SW480 (cell line): Measurements from ENCODE around the gene PTBP3.
"Not testable (repeated sequence)": the region's sequence is repeated elsewhere in the genome, so short reads cannot be mapped to it uniquely, and the experiment has no call there.

Experiments used
- DNase-seq: peaks from one replicate; pipeline ENCODE4 v3.0.0-alpha.2; 2016; ENCODE audit warnings: low spot score

Gene PTBP3

DNA sequence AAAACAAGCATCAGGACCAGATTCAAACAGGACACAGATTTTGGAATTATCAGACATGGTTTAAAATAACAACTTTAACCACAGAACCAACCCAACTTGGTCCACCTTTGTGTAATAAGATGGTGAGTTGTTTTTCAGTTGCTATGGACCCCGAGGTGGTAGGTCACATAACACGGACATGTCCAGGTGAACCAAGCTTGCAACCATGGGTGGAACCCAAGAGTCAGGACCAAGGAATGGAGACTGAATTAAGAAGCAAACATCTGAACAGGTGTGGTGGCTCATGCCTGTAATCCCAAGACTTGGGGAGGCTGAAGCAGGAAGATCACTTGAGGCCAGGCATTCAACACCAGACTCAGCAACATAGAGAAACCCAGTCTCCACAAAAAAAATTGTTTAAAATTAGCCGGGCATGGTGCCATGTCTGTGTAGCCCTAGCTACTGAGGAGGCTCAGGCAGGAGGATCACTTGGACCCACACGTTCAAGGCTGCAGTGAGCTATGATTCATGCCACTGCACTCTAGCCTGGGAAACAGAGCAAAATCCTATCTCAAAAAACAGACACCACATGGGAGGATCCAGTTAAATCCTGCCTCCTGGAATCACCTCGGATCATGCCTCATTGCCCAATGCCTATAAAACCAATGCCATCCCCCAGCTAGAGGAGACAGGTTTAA lies 10.6 kb downstream of the PTBP3 start:
- no peak for DNase-seq

DNA sequence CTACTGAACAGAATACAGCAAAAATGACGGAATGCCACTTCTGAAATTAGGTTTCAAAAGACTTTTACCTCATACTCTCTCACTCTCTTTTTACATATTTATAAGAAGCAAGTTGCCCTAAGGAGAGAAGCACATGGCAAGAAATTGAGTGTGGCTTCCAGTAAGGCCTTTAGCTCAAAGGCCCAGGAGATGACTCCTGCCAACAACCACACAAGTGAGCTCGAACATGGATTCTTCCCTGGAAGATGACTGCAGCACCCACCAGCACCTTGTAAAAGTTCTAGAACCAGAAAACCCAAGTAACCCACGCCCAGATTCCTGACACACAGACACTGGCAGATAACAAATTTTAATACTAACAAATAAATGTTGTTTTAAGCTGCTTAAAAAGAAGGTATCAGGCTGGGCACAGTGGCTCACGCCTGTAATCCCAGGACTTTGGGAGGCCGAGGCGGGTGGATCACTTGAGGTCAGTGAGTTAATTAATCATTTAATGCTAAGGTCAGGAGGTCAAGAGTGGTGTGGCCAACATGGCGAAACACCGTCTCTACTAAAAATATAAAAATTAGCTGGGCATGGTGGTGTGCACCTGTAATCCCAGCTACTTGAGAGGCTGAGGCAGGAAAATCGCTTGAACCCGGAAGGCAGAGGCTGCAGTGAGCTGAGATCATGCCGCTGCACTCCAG lies 17.0 kb downstream of the PTBP3 start:
- no peak for DNase-seq

DNA sequence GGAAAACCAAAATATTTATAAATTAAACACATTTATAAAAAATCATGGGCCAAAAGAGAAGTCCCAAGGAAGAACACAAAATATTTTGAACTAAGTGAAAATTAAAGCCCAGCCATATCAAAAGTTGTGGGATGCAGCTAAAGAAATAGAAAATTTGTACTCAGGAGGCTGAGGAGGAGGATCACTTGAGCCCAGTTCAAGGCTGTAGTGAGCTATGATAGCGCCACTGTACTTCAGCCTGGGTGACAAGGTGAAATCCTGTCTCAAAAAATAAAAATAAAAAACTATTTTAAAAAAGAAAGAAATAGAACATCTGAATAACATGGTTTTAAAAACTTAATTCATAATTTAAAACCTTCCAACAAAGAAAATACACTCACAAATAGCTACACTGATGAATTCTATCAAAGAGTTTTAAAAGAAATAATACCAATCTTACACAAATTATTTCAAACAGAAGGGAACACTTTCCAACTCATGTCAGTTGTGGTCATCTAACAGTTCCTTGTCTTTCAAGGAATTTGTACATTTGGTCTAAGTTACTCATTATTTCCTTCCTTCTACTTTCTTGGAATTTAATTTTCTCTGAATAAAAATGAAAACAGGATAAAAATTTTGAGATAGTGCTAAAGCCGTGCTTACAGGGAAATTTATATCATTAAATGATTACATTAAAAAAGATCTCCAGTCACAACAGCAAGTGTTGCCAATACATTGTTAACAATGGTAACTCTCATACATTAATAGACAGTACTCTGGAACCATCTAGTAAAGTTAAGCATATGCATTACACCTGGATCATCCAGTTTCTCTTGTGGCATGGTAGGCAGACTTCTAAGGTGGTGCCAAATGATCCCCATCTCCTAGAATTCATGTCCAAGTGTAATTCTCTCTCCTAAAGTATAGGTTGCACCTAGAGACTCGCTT lies 17.8 kb downstream of the PTBP3 start:
- no peak for DNase-seq

DNA sequence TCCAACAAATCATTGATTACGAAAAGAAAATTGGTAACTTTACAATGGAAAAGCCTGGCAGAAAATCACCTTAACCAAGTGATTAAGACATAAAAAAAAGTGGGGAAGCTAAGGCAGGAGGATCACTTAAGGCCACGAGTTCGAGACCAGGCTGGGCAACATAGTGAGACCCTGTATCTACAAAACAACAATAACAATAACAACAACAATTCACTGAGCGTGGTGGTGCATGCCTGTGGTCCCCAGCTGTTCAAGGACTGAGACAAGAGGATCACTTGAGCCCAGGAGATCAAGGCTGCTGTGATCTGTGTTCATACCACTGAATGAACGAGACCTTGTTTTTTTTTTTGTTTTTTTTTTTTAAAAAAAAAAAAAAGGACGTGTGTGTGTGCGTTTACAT lies 21.3 kb downstream of the PTBP3 start:
- no peak for DNase-seq

DNA sequence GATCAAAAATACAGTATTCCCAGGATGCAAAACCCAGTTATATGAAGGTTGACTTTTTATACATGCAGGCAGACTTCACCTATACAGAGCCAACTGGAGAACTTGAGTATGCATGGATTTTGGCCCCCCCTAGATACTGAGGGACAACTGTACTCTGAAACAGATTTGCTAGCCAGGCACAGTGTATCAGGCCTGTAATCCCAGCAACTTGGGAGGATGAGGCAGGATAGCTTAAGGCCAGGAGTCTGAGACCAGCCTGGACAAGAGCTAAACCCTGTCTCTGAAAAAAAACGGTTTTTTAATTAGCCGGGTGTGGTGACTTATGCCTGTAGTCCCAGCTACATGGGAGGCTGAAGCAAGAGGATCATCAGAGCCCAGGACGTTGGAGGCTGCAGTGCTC lies 21.9 kb downstream of the PTBP3 start:
- no peak for DNase-seq

DNA sequence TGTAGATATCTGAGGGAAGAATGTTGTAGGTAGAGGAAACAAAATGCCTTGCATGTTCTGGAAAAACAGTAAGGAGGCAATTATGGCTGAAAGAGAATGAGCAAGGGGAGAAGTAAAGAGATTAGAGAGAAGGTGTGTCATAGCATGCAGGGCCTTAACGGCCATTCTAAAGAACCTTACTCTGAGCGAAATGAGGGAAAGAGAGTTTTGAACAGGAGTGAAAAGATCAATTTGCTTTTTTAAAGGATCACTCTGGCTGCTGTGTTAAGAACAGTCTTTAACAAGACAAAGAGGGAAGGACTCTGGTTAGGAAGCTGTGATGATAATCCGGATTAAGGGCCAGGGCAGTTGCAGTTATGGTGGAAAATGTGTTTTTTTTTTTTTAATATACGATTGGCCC lies 22.6 kb downstream of the PTBP3 start:
- DNase-seq = no peak

- no peak for DNase-seq
Observed at GRCh38 chr9:112308588-112308987, 24.8 kb downstream of the PTBP3 start.

GRCh38 chr9:112301420-112301819 lies 32.0 kb downstream of the PTBP3 start:
- no peak for DNase-seq

GRCh38 chr9:112299514-112299913 lies 33.9 kb downstream of the PTBP3 start:
- no peak for DNase-seq

DNA sequence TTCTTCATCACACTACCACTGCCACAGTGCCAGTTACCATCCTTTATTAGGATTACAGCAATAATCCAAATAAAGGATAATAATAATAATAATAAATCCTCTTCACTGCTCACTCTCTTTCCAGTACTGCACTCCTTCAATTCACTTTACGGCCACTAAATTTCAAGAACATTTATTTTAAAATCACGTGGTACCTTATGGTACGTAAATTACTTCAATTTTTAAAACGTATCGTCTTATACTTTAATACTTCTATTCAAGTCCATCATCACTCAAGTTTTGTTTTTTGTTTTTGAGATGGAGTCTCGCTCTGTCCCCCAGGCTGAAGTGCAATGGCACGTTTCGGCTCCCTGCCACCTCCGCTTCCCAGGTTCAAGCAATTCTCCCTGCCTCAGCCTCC lies 36.5 kb downstream of the PTBP3 start:
- DNase-seq = no peak

- DNase-seq = no peak
Observed at GRCh38 chr9:112295174-112295573, 38.2 kb downstream of the PTBP3 start.

DNA sequence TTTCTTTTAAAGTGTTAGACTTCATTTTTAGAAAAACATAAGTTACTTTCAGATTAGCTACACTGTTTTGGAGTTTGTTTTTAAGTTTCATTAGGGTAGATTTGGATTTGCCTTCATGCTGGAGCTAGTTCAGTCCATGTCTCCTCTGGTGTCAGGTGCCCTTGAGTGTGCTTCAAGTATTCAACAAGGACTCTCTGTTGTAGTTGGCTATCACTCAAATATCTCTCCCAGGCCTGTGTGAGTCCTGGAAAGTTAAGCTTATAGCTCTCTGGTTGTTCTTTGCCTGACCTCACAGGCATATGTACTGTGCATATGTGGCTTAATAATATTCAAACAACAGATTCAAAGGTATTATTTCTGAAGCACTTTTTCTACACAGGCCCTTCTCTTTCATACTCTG lies 45.4 kb downstream of the PTBP3 start:
- DNase-seq = no peak

DNA sequence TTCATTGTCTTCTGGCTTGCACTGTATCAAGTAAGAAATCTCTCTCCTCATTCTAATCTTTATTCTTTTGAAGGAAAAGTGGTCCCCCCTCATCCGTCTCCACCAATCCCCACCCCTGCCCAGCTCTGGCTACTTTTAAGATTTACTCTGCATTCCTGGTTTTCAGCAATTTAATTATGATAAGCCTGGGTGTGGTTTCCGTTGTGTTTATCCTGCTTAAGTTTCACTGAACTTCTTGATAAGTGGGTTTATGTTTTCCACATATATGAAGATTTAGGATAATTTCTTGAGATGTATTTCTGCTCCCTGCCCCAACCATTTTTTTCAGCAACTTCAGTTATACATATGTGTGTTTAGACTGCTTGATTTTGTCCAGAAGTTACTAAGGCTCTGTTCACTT lies 46.5 kb downstream of the PTBP3 start:
- DNase-seq = no peak

- no peak for DNase-seq
Observed at GRCh38 chr9:112285056-112285455, 48.4 kb downstream of the PTBP3 start.

DNA sequence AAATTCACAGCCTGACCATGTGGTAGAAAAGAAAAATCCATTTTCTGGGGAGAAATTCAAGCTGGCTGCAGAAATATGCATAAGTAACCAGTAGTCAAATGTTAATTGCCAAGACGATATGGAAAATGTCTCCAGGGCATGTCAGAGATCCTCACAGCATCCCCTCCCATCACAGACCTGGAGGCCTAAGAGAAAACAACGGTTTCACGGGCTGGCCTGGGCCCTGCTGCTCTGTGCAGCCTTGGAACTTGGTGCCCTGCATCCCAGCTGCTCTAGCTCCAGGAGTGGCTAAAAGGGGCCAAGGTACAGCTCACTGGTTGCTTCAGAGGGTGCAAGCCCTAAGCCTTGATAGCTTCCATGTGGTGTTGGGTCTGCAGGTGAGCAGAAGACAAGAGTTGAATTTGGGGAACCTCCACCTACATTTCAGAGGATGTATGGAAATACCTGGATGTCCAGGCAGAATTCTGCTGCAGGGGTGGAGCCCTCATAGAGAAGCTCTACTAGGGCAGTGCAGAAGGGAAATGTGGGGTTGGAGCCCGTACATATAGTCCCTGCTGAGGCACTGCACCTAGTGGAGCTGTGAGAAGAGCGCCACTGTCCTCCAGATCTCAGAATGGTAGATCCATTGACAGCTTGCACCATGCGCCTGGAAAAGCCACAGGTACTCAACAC lies 49.7 kb downstream of the PTBP3 start:
- DNase-seq = no peak

DNA sequence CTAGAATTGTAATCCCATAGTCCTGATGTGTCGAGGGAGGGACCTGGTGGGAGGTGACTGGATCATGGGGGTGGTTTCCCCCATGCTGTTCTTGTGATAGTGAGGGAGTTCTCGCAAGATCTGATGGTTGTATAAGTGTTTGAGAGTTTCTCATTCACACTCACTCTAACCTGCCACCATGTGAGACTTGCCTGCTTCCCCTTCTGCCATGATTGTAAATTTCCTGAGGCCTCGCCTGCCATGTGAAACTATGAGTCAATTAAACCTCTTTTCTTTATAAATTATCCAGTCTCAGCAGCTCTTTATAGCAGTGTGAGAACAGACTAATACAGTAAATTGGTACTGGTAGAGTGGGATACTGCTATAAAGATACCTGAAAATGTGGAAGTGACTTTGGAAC lies 50.6 kb downstream of the PTBP3 start:
- DNase-seq = not testable (repeated sequence)

GRCh38 chr9:112280904-112281303 lies 52.5 kb downstream of the PTBP3 start:
- no peak for DNase-seq

DNA sequence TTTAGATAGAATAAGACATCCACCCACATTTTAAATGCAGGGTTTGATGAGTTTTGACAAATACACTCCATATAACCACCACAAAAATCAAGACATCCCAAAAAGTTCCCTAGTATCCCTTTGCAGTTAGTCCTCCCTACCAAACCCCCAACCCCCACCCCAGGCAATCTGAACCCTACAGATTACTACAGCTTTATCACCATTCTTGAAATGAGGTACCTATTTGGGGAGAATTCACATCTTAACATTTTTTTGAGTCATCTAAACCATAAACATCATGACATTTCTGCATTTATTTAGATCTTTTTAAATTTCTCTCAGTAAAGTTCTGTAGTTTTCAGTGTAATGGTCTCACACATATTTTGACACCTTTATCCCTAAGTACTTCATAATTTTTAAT lies 53.9 kb downstream of the PTBP3 start:
- no peak for DNase-seq

DNA sequence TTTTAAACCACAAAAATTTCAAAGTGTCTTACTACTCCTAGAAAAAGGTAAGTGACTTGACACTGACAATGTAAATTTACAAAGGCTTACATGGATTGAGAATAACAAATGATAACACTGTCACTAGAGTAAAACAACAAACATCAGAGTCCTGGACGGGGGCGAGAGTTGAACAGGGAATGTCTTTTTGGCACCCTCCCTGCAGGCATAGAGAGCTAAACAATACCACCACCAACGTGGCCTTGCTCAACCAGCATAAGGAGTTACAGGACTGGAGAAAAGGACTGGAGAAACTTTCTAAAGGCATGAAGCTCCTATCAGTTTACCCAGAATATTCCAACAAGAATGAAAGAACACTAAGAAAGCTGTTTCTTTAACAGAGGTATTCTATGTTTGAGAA lies 55.3 kb downstream of the PTBP3 start:
- no peak for DNase-seq

GRCh38 chr9:112274600-112274999 lies 58.8 kb downstream of the PTBP3 start:
- no peak for DNase-seq

GRCh38 chr9:112273876-112274275 lies 59.5 kb downstream of the PTBP3 start:
- DNase-seq = no peak

DNA sequence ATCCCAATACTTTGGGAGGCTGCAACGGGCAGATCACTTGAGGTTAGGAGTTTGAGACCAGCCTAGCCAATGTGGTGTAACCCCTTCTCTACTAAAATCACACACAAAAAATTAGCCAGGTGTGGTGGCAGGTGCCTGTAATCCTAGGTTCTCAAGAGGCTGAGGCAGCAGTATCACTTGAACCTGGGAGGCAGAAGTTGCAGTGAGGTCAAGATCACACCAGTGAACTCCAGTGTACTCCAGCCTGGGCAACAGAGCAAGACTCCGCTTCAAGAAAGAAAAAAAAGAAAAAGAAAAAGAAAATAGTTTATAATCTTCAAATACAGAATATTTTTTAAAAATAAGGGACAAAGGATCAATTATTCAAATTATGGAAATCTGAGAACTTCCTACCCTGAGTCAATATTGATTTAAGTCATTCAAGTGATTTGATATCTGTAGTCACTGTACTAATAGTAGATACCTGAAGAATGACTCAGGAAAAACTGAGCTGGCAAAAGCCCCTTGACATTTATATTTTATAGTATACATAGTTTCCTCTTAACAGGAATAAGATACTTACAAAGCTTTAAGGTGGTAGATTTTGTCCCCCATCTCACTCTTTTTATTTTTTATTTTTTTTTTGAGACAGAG lies 61.8 kb downstream of the PTBP3 start:
- DNase-seq = no peak
